Gastrocnemius medialis (tissue), 4 donors: ENCODE measurements around the gene UGT1A10. TPM values are rescaled to one million over a fixed set of nuclear protein-coding genes. Genes with fewer than 3 reads are reported as not detected.

Source experiments
- ATAC-seq, 2 donors: fragments of 150-250 bp; one replicate each; pipeline ENCODE4 v1.9.1; 2016
- DNase-seq, 2 donors: peaks; one replicate each; pipeline ENCODE4 v3.0.0-alpha.2; 2019
- H3K27ac ChIP-seq, 4 donors: fragments of 200-600 bp; sonication (generic); 1 replicate in 1 of 4; 2 replicates in 3 of 4; pipeline ENCODE4 v1.5.1; 2016 to 2018; ENCODE audit warnings: mild to moderate bottlenecking in 2 of 4, moderate library complexity in 1 of 4
- H3K27me3 ChIP-seq, 3 donors: fragments of 200-600 bp; sonication (generic) in 2 of 3; 1 replicate in 1 of 3; 2 replicates in 2 of 3; pipeline versions ENCODE4 v1.5.1 to v1.6.0; 2016 to 2019; ENCODE audit warnings: mild to moderate bottlenecking in 1 of 3, moderate library complexity in 1 of 3
- H3K36me3 ChIP-seq, 2 donors: fragments of 200-600 bp; sonication (generic) in 1 of 2; one replicate each; pipeline ENCODE4 v1.5.1; 2017 to 2018
- H3K4me1 ChIP-seq, 2 donors: fragments of 200-600 bp; sonication (generic) in 1 of 2; one replicate each; pipeline ENCODE4 v1.5.1; 2016 to 2017; ENCODE audit warnings: mild to moderate bottlenecking in 2 of 2
- H3K4me3 ChIP-seq, 4 donors: fragments of 200-600 bp; sonication (generic) in 3 of 4; 1 replicate in 1 of 4; 2 replicates in 3 of 4; pipeline ENCODE4 v1.5.1; 2016 to 2019; ENCODE audit warnings: mild to moderate bottlenecking in 2 of 4
- H3K9me3 ChIP-seq, 3 donors: fragments of 200-600 bp; sonication (generic) in 2 of 3; 1 replicate in 1 of 3; 2 replicates in 2 of 3; pipeline ENCODE4 v1.5.1; 2016 to 2019
- CTCF ChIP-seq, 5 experiments: fragments of 450-650 bp in 3 of 5; fragments of 200-600 bp in 2 of 5; sonication (generic) in 2 of 5; IDR thresholded peaks in 4 of 5; conservative IDR thresholded peaks in 1 of 5; 1 replicate in 4 of 5; 2 replicates in 1 of 5; pipeline ENCODE4 v1.5.1; 2016 to 2019; ENCODE audit warnings: antibody characterized with exemption in 5 of 5, mild to moderate bottlenecking in 3 of 5, moderate library complexity in 3 of 5
- POLR2A ChIP-seq, 2 donors: fragments of 450-650 bp; IDR thresholded peaks; one replicate each; pipeline ENCODE4 v1.6.1; 2017; ENCODE audit warnings: antibody characterized with exemption in 2 of 2, mild to moderate bottlenecking in 2 of 2, moderate library complexity in 2 of 2
- in situ Hi-C, 4 donors: fragments of 200-750 bp; cut with MboI; loops; one replicate each; pipeline versions ENCODE4 v1.15.0 to v1.8.0; 2017; ENCODE audit warnings: low sequenced_read_pairs in 4 of 4
- intact Hi-C: fragments of 100-400 bp; cut with DNase I; formaldehyde crosslinking; loops from one replicate; pipeline ENCODE4 v1.15.1; 2023; ENCODE audit warnings: low total_unique reads
- total RNA-seq, 4 donors: library from RNA; depleted of rRNA; stranded (reverse); fragments of >200 nt; gene quantifications; one replicate each; pipeline versions ENCODE4 v1.1.0 to v1.2.3, GENCODE V29; 2016

UGT1A10 gene
- total RNA-seq, 4 donors from 2014 or later = 0.12 TPM; not detected in 3

DNA sequence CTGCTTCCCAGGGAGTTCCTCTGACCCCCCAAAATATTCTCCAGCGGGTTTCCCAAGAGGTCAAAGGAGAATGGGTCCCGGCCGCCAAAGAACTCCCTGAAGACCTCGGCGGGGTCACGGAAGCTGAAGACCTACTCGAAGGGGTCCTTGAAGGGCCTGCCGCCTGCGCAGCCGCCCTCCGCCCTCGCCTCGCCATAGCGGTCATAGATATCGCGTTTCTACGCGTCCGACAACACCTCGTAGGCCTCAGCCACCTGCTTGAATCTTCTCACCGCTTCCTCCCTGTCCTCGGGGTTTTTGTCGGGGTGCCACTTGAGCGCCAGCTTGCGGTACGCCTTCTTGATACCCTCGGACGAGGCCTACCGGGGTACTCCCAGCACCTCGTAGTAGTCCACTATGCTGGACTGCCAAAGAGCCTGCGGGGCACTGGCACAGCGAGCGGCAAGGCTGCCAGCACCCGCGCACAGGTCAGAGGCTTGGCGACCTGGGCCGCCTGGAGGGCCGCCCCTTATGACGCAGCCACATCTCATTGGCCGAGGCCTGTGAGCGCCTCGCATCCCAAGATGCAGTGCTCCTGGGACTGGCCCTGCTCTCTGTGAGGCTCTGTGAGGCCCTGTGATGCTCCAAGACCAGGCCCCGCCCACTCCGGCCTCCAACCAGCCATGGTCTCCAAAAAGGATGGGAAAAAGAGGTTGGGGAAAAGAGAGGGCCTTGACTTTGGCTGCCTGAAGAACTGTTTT, 118.8 kb downstream of the UGT1A10 start:
- in situ Hi-C loops = no loop called here
- TF ChIP-seq POLR2A (IDR thresholded peaks at IDR 0.05) (no peak), CTCF (IDR thresholded peaks at IDR 0.05 in 4 of 5, conservative IDR thresholded peaks at IDR 0.05 in 1 of 5) (no peak)
- DNase-seq (no peak), ATAC-seq (no peak)
- Histone ChIP-seq H3K27ac (no peak overlapping the region), H3K36me3 (no peaks in the 10 kb centered on the region), H3K9me3 (no peaks in the 10 kb centered on the region), H3K4me3 (no peak overlapping the region), H3K4me1 (no peaks in the 10 kb centered on the region), H3K27me3 (no peaks in the 10 kb centered on the region)
- intact Hi-C loops = no loop called here

DNA sequence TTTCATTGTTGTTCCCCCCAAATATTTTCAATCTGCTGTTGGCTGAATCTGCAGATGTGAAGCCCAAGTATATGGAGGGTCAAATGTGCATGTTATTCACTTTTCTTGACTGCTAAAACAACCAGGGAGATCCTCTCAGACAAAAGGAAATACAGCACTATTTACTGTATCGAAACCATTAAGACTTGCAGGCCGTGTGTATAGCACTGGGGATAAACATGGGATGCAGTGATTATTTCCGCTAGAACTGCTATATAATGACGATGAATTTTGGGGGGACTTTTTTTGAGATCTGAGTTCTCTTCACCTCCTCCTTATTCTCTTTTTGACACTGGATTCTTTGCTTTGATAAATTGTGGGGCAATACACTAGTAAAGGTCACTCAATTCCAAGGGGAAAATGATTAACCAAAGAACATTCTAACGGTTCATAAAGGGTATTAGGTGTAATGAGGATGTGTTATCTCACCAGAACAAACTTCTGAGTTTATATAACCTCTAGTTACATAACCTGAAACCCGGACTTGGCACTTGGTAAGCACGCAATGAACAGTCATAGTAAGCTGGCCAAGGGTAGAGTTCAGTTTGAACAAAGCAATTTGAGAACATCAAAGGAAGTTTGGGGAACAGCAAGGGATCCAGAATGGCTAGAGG, 120.3 kb downstream of the UGT1A10 start:
- DNase-seq (no peak), ATAC-seq (no peak)
- intact Hi-C loops (no loop called here), in situ Hi-C loops (no loop called here)
- H3K4me3 ChIP-seq = no peak overlapping the region
- no peaks in the 10 kb centered on the region for H3K27me3 ChIP-seq
- no peaks in the 10 kb centered on the region for H3K36me3 ChIP-seq
- H3K9me3 ChIP-seq = no peaks in the 10 kb centered on the region
- TF ChIP-seq CTCF (IDR thresholded peaks at IDR 0.05 in 4 of 5, conservative IDR thresholded peaks at IDR 0.05 in 1 of 5) (no peak), POLR2A (IDR thresholded peaks at IDR 0.05) (no peak)
- H3K27ac ChIP-seq = no peak overlapping the region
- H3K4me1 ChIP-seq = no peaks in the 10 kb centered on the region

- Histone ChIP-seq H3K4me3 (no peak overlapping the region), H3K27me3 (no peaks in the 10 kb centered on the region), H3K9me3 (no peaks in the 10 kb centered on the region), H3K36me3 (no peaks in the 10 kb centered on the region), H3K27ac (no peak overlapping the region), H3K4me1 (no peaks in the 10 kb centered on the region)
- intact Hi-C loops (no loop called here), in situ Hi-C loops (no loop called here)
- TF ChIP-seq CTCF (IDR thresholded peaks at IDR 0.05 in 4 of 5, conservative IDR thresholded peaks at IDR 0.05 in 1 of 5) (no peak), POLR2A (IDR thresholded peaks at IDR 0.05) (no peak)
- ATAC-seq = no peak
- DNase-seq = no peak
These were observed 121.9 kb downstream of the UGT1A10 start for GRCh38 chr2:233758141-233758540.

- TF ChIP-seq POLR2A (IDR thresholded peaks at IDR 0.05) (no peak), CTCF (IDR thresholded peaks at IDR 0.05 in 4 of 5, conservative IDR thresholded peaks at IDR 0.05 in 1 of 5) (no peak)
- DNase-seq (no peak), ATAC-seq (no peak)
- Histone ChIP-seq H3K4me1 (no peaks in the 10 kb centered on the region), H3K27ac (no peak overlapping the region), H3K4me3 (no peak overlapping the region), H3K9me3 (no peaks in the 10 kb centered on the region), H3K36me3 (no peaks in the 10 kb centered on the region), H3K27me3 (no peaks in the 10 kb centered on the region)
- intact Hi-C loops (no loop called here), in situ Hi-C loops (no loop called here)
These were observed 122.6 kb downstream of the UGT1A10 start for GRCh38 chr2:233758849-233759248.
